KMS-11 (cell line): ENCODE results near the gene TRIP12.
A peak's percentile ranks its signal among the peaks of the same experiment; 100 is the strongest.

ENCODE experiments used
- H2AFZ ChIP-seq: fragments of 200-600 bp; sonication (generic); 2 replicates; pipeline ENCODE4 v1.6.1; 2016; ENCODE audit warnings: antibody characterized with exemption, mixed run types, low read depth
- H3K27ac ChIP-seq: fragments of 200-600 bp; sonication (generic); 2 replicates; pipeline ENCODE4 v1.6.1; 2016; ENCODE audit warnings: mild to moderate bottlenecking, mixed run types
- H3K27me3 ChIP-seq: fragments of 200-600 bp; sonication (generic); 2 replicates; pipeline ENCODE4 v1.6.1; 2017; ENCODE audit warnings: mild to moderate bottlenecking, low read depth, mixed run types, moderate library complexity; ENCODE audit not compliant: insufficient read depth
- H3K36me3 ChIP-seq: fragments of 200-600 bp; sonication (generic); 2 replicates; pipeline ENCODE4 v1.6.1; 2017; ENCODE audit warnings: mild to moderate bottlenecking, mixed run types; ENCODE audit not compliant: insufficient read depth
- H3K4me1 ChIP-seq: fragments of 200-600 bp; sonication (generic); 2 replicates; pipeline ENCODE4 v1.6.1; 2016; ENCODE audit warnings: mild to moderate bottlenecking, low read depth, mixed run types; ENCODE audit not compliant: poor library complexity, severe bottlenecking
- H3K4me2 ChIP-seq: fragments of 200-600 bp; sonication (generic); 2 replicates; pipeline ENCODE4 v1.7.0; 2016; ENCODE audit warnings: mild to moderate bottlenecking, mixed run types
- H3K4me3 ChIP-seq: fragments of 200-600 bp; sonication (generic); IDR thresholded peaks from 2 replicates; pipeline ENCODE4 v1.6.1; 2017; ENCODE audit warnings: low read depth, low read length, mixed read lengths; ENCODE audit not compliant: insufficient read depth
- H3K79me2 ChIP-seq: fragments of 200-600 bp; sonication (generic); 2 replicates; pipeline ENCODE4 v1.6.1; 2016; ENCODE audit warnings: low read depth, mixed run types; ENCODE audit not compliant: insufficient read depth
- H3K9ac ChIP-seq: fragments of 200-600 bp; sonication (generic); 2 replicates; pipeline ENCODE4 v1.6.1; 2016; ENCODE audit warnings: mild to moderate bottlenecking, mixed run types
- H4K20me1 ChIP-seq: fragments of 200-600 bp; sonication (generic); 2 replicates; pipeline ENCODE4 v1.6.1; 2016; ENCODE audit warnings: mild to moderate bottlenecking, mixed run types; ENCODE audit not compliant: insufficient read depth
- CTCF ChIP-seq: fragments of 200-600 bp; sonication (generic); conservative IDR thresholded peaks from 2 replicates; pipeline ENCODE4 v1.6.1; 2017; ENCODE audit warnings: low read depth, mild to moderate bottlenecking, antibody characterized with exemption, low read length, moderate library complexity, mixed read lengths

TRIP12 gene

GRCh38 chr2:229780856-229781773 is 140.7 kb downstream of the TRIP12 start:
- TF ChIP-seq CTCF = peak; percentile 91
- Histone ChIP-seq H4K20me1 (no peaks in the 10 kb centered on the region), H3K27ac (peak overlapping the region; percentile 12; the same call in 1 of the 2 replicates), H3K9ac (no peak overlapping the region), H3K4me2 (peak overlapping the region; percentile 29; the same call in 1 of the 2 replicates), H3K4me1 (peaks cover 54% of the 10 kb centered on the region), H3K36me3 (no peaks in the 10 kb centered on the region), H2AFZ (no peak overlapping the region), H3K79me2 (no peaks in the 10 kb centered on the region), H3K27me3 (no peaks in the 10 kb centered on the region), H3K4me3 (no peak overlapping the region)

DNA sequence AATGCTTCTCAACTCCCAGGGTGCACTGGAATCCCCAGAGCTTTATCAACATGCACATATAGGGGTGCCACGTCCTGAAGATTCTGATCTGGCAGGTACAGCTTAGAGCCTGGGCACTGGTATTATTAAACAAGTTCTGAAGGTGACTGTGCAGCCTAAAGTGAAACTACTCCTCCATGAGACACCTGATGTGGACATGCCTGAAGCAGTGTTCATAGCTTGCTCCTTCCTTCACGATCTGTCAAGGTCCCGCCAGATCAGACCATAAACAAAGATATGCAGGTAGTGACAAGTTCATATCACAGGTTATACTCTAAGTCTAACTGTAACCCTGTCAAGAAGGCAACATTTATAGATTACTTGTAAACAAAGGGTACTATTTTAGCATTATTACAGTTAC is 142.2 kb downstream of the TRIP12 start:
- no peak overlapping the region for H2AFZ ChIP-seq
- no peaks in the 10 kb centered on the region for H3K27me3 ChIP-seq
- no peaks in the 10 kb centered on the region for H3K36me3 ChIP-seq
- no peak for TF ChIP-seq CTCF
- no peak overlapping the region for H3K4me3 ChIP-seq
- no peak overlapping the region for H3K27ac ChIP-seq
- no peak overlapping the region for H3K4me2 ChIP-seq
- peaks cover 62% of the 10 kb centered on the region for H3K4me1 ChIP-seq
- H3K9ac ChIP-seq = no peak overlapping the region
- no peaks in the 10 kb centered on the region for H4K20me1 ChIP-seq
- H3K79me2 ChIP-seq = no peaks in the 10 kb centered on the region

DNA sequence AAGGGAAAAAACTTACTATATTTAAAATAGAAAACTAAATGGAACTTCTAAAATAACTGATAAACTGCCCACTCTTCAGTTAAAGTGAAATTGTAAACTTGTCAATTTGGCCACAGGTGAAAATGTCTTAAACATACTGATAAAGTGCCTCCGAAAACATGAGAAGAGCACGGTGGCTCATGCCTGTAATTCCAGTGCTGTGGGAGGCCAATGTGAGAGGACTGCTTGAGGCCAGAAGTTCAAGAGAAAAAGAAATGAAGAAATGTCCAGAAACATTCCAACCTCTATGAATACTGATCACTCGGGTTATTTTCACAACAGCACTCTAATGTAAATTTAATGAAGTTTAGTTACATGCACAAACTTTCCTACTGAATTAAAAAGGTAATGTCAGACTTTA is 144.1 kb downstream of the TRIP12 start:
- no peak for TF ChIP-seq CTCF

GRCh38 chr2:229775614-229776313 is 146.0 kb downstream of the TRIP12 start:
- Histone ChIP-seq H3K36me3 (no peaks in the 10 kb centered on the region), H3K4me3 (no peak overlapping the region), H3K9ac (no peak overlapping the region), H4K20me1 (no peaks in the 10 kb centered on the region), H3K27ac (no peak overlapping the region), H3K4me1 (peaks cover 23% of the 10 kb centered on the region), H3K79me2 (no peaks in the 10 kb centered on the region), H3K27me3 (no peaks in the 10 kb centered on the region), H3K4me2 (peak overlapping the region; percentile 36; the same call in 1 of the 2 replicates), H2AFZ (no peak overlapping the region)
- TF ChIP-seq CTCF = no peak

More for the DNA sequence above, 144.1 kb downstream of the TRIP12 start:
- Histone ChIP-seq H2AFZ (no peak overlapping the region), H3K27me3 (no peaks in the 10 kb centered on the region), H3K4me3 (no peak overlapping the region), H3K79me2 (no peaks in the 10 kb centered on the region), H4K20me1 (no peaks in the 10 kb centered on the region), H3K36me3 (no peaks in the 10 kb centered on the region), H3K27ac (no peak overlapping the region), H3K4me2 (no peak overlapping the region), H3K4me1 (peaks cover 43% of the 10 kb centered on the region), H3K9ac (no peak overlapping the region)
